GM18505 (cell line): ENCODE results near the gene EMP2.
"Not testable (repeated sequence)": the region's sequence is repeated elsewhere in the genome, so short reads cannot be mapped to it uniquely, and the experiment has no call there.

Experiments used
- ATAC-seq: cut with Tn5 transposase; IDR thresholded peaks from one replicate; pipeline ENCODE4 v1.9.1; 2021; ENCODE audit not compliant: unreplicated experiment
- POLR2A ChIP-seq: IDR thresholded peaks from 4 replicates; pipeline ENCODE4 v1.6.1; 2011; ENCODE audit warnings: borderline replicate concordance; ENCODE audit not compliant: insufficient read depth, insufficient read length; ENCODE audit errors: extremely low read depth

The EMP2 gene

GRCh38 chr16:10521681-10522274, 58.6 kb downstream of the EMP2 start:
- no peak for ATAC-seq
- TF ChIP-seq POLR2A: no peak

GRCh38 chr16:10520869-10521578, 59.4 kb downstream of the EMP2 start:
- no peak for TF ChIP-seq POLR2A
- no peak for ATAC-seq

GRCh38 chr16:10519929-10520868, 60.2 kb downstream of the EMP2 start:
- ATAC-seq: no peak
- TF ChIP-seq POLR2A: no peak

GRCh38 chr16:10519297-10519696, 61.1 kb downstream of the EMP2 start:
- no peak for ATAC-seq
- TF ChIP-seq POLR2A: no peak

GRCh38 chr16:10518479-10519041, 61.8 kb downstream of the EMP2 start:
- TF ChIP-seq POLR2A: no peak
- no peak for ATAC-seq

GRCh38 chr16:10517868-10518267, 62.5 kb downstream of the EMP2 start:
- TF ChIP-seq POLR2A: no peak
- ATAC-seq: no peak

- TF ChIP-seq POLR2A: no peak
- ATAC-seq: no peak
Measured at GRCh38 chr16:10514369-10515055, 65.9 kb downstream of the EMP2 start.

GRCh38 chr16:10511829-10512228, 68.6 kb downstream of the EMP2 start:
- no peak for TF ChIP-seq POLR2A
- no peak for ATAC-seq

- ATAC-seq: no peak
- no peak for TF ChIP-seq POLR2A
Measured at GRCh38 chr16:10510279-10510678, 70.1 kb downstream of the EMP2 start.

- peak; percentile 85 for ATAC-seq
- TF ChIP-seq POLR2A: no peak
Measured at GRCh38 chr16:10509534-10510025, 70.8 kb downstream of the EMP2 start.

GRCh38 chr16:10505286-10505685, 75.1 kb downstream of the EMP2 start:
- ATAC-seq: not testable (repeated sequence)

GRCh38 chr16:10504404-10504885, 76.0 kb downstream of the EMP2 start:
- ATAC-seq: no peak

More at GRCh38 chr16:10504404-10504885, 76.0 kb downstream of the EMP2 start:
- TF ChIP-seq POLR2A: no peak
